ENCODE measurements around the gene TRAPPC4.
"Not testable (repeated sequence)": the region's sequence is repeated elsewhere in the genome, so short reads cannot be mapped to it uniquely, and the experiment has no call there.

Gene TRAPPC4

GRCh38 chr11:119018074-119018938 lies at the start of gene TRAPPC4, which contains the start of gene RPS25:
Gene TRAPPC4 (plus strand): TSS chr11:119018766. CDS start chr11:119018796, 30 bp downstream.
Gene RPS25 (minus strand): TSS chr11:119018343. CDS start chr11:119018284, 59 bp downstream.
- peak; percentile 70 for DNase-seq

- DNase-seq: not testable (repeated sequence)
These were observed 49.1 kb upstream of the TRAPPC4 start for GRCh38 chr11:118969508-118969907.

- DNase-seq: no peak
These were observed 46.9 kb upstream of the TRAPPC4 start, which contains the start of gene FOXR1 for GRCh38 chr11:118971646-118972045. Gene FOXR1 (plus strand): TSS chr11:118971761. CDS start chr11:118971932, 171 bp downstream.

GRCh38 chr11:118973985-118974384 lies 44.6 kb upstream of the TRAPPC4 start:
- DNase-seq: no peak

- DNase-seq: no peak
These were observed 42.5 kb upstream of the TRAPPC4 start for GRCh38 chr11:118975771-118976709.

GRCh38 chr11:118979434-118979833 lies 39.1 kb upstream of the TRAPPC4 start:
- no peak for DNase-seq

GRCh38 chr11:118980191-118980881 lies 38.2 kb upstream of the TRAPPC4 start:
- DNase-seq: no peak

GRCh38 chr11:118984337-118984736 lies 34.2 kb upstream of the TRAPPC4 start:
- DNase-seq: not testable (repeated sequence)

GRCh38 chr11:118984825-118985224 lies 33.7 kb upstream of the TRAPPC4 start:
- no peak for DNase-seq

GRCh38 chr11:118988280-118988679 lies 30.3 kb upstream of the TRAPPC4 start:
- DNase-seq: no peak

- not testable (repeated sequence) for DNase-seq
These were observed 27.0 kb upstream of the TRAPPC4 start for GRCh38 chr11:118991486-118992038.

- DNase-seq: no peak
These were observed 21.5 kb upstream of the TRAPPC4 start for GRCh38 chr11:118996926-118997626.

GRCh38 chr11:118997627-118998387 lies 20.8 kb upstream of the TRAPPC4 start, which contains the start of gene CENATAC:
Gene CENATAC (plus strand): TSS chr11:118998138. CDS start chr11:118998198, 60 bp downstream.
- DNase-seq: peak; percentile 73

GRCh38 chr11:118998388-118998717 lies 20.2 kb upstream of the TRAPPC4 start:
- no peak for DNase-seq

GRCh38 chr11:118998822-118999221 lies 19.7 kb upstream of the TRAPPC4 start:
- DNase-seq: no peak

- DNase-seq: no peak
These were observed 17.7 kb upstream of the TRAPPC4 start for GRCh38 chr11:119000906-119001305.

- no peak for DNase-seq
These were observed 11.9 kb upstream of the TRAPPC4 start for GRCh38 chr11:119006656-119007055.

GRCh38 chr11:119011476-119012053 lies 7.0 kb upstream of the TRAPPC4 start:
- DNase-seq: no peak

GRCh38 chr11:119012629-119013170 lies 5.9 kb upstream of the TRAPPC4 start:
- no peak for DNase-seq
